Measurements from ENCODE around the gene HNRNPU. TPM values are rescaled to one million over a fixed set of nuclear protein-coding genes. Genes with fewer than 3 reads are reported as not detected.

Gene HNRNPU
- 100 to 1,000 TPM; 305 to 433 (median 344) TPM for total RNA-seq

DNA sequence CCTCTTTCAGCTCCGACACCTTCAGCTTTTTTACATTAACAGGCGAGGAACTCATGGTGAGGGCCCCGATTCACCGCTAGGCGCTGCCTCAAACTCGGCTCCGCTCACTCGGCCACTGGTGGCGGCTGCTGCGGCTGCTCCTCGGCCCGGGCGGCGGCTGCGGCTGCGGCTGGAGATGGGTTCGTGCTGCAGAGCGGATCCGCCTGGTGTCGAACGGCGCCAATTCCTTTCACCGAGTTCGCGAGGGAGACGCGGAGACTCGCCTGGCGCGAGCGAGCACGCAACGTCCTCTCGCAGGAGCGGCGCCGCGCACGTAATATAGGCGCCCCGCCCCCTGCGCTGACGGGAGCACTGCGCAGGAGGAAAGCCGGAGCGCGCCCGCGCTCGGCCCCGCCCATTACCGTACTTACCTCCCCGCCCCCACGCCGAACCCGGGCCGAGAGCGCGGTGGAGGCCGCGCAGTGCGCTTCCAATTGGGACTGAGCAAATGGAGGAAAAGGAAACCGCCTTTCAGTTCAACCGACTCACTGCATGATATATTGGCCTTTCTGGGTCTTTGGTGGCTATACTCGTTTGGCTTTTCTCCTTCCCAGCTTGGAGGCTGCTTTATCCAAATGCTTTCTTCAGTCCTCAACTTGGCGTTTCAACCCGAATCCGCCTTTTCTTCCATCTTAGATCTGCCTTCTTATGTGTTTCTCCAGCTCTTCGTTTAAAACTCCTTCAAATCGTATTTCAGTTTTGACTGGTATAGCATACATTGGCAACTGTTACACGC is at the start of gene HNRNPU:
Gene HNRNPU, minus strand, starts transcription at position 291 of the 775 bp plus-strand sequence. Its CDS starts 236 bp downstream, at position 55.
- no peaks in the 10 kb centered on the region for H3K9me3 ChIP-seq
- intact Hi-C loops (cut with DNase I), result loop anchor here (5.0 kb wide), 2 partner anchors 103 to 178 kb away; a partner anchor contains a TSS
- peak within 1 kb of the TSS; percentile 62 to 99 (median 96) for H3K4me3 ChIP-seq (replicated peaks in 1 of 3)
- peaks cover 22 to 31% of the 10 kb centered on the region in 2 donors for H3K4me1 ChIP-seq
- peak; percentile 86 to 100 for TF ChIP-seq POLR2A (IDR thresholded peaks at IDR 0.05)
- TF ChIP-seq, protein P1, sequence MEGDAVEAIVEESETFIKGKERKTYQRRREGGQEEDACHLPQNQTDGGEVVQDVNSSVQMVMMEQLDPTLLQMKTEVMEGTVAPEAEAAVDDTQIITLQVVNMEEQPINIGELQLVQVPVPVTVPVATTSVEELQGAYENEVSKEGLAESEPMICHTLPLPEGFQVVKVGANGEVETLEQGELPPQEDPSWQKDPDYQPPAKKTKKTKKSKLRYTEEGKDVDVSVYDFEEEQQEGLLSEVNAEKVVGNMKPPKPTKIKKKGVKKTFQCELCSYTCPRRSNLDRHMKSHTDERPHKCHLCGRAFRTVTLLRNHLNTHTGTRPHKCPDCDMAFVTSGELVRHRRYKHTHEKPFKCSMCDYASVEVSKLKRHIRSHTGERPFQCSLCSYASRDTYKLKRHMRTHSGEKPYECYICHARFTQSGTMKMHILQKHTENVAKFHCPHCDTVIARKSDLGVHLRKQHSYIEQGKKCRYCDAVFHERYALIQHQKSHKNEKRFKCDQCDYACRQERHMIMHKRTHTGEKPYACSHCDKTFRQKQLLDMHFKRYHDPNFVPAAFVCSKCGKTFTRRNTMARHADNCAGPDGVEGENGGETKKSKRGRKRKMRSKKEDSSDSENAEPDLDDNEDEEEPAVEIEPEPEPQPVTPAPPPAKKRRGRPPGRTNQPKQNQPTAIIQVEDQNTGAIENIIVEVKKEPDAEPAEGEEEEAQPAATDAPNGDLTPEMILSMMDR (IDR thresholded peaks at IDR 0.05), result peak in 3 of 6 experiments; percentile 25 to 46 (median 30)
- H3K27ac ChIP-seq, result peak within 1 kb of the TSS; percentile 98 to 100 (median 100)
- H3K36me3 ChIP-seq, result peaks cover 7 to 10% of the 10 kb centered on the region in 2 donors
- peak; percentile 97 for DNase-seq
- WGBS, 2 donors, result 0 to 2% methylated on average over 10 to 71 of the region's 71 CpGs
- H3K27me3 ChIP-seq, result no peaks in the 10 kb centered on the region

DNA sequence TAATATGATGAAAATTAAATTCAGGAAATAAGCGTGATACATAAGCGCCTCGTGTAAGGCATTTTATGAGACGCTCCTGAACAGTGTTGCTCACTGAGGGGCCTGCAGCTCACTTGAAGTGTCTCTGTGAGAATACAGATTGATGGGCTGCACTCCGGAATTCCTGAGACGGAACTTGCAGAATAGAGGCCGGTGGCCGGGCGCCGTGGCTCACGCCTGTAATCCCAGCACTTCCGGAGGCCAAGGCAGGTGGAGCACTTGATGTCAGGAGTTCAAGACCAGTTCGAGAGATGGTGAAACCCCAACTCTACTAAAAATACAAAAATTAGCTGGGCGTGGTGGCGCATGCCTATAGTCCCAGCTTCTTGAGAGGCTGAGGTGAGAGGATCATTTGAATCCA is 49.5 kb upstream of the HNRNPU start:
- no peaks in the 10 kb centered on the region for H3K4me1 ChIP-seq

DNA sequence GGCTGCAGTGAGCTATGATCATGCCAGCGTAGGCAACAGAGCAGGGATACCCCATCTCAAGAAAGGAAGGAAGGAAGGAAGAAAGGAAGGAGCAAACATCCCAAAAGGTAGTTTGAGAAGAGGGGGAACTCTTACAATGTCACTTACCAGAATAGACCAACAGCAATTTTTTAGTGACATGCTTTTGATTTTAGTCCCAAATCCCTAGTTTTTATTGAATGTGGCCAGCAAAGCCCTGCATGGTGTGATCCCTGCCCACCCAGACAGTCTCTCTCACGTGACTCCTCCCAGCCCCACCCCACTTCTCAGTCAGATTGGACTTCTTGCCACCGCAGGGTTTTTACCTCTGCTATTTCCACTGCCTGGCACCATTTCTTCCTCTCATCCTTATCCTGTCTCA is 39.8 kb upstream of the HNRNPU start:
- DNase-seq, result no peak
- no peaks in the 10 kb centered on the region for H3K36me3 ChIP-seq
- intact Hi-C loops (cut with DNase I), result no loop called here
- no peak overlapping the region for H3K4me3 ChIP-seq (replicated peaks in 1 of 3)
- 79 to 82% methylated on average over 3 of the region's 3 CpGs for WGBS, 2 donors
- TF ChIP-seq POLR2A (IDR thresholded peaks at IDR 0.05), result no peak
- TF ChIP-seq, protein P1 (IDR thresholded peaks at IDR 0.05), result no peak
- no peak overlapping the region for H3K27ac ChIP-seq
- no peaks in the 10 kb centered on the region for H3K27me3 ChIP-seq
- H3K4me1 ChIP-seq, result no peaks in the 10 kb centered on the region
- no peaks in the 10 kb centered on the region for H3K9me3 ChIP-seq

More for the DNA sequence above, 49.5 kb upstream of the HNRNPU start:
- intact Hi-C loops (cut with DNase I), result no loop called here
- no peak overlapping the region for H3K27ac ChIP-seq
- DNase-seq, result no peak
- H3K27me3 ChIP-seq, result no peaks in the 10 kb centered on the region
- TF ChIP-seq, protein P1 (IDR thresholded peaks at IDR 0.05), result no peak
- TF ChIP-seq POLR2A (IDR thresholded peaks at IDR 0.05), result no peak
- WGBS, 2 donors, result 92 to 94% methylated on average over 15 of the region's 15 CpGs
- no peaks in the 10 kb centered on the region for H3K36me3 ChIP-seq
- H3K9me3 ChIP-seq, result no peaks in the 10 kb centered on the region
- no peak overlapping the region for H3K4me3 ChIP-seq (replicated peaks in 1 of 3)

DNA sequence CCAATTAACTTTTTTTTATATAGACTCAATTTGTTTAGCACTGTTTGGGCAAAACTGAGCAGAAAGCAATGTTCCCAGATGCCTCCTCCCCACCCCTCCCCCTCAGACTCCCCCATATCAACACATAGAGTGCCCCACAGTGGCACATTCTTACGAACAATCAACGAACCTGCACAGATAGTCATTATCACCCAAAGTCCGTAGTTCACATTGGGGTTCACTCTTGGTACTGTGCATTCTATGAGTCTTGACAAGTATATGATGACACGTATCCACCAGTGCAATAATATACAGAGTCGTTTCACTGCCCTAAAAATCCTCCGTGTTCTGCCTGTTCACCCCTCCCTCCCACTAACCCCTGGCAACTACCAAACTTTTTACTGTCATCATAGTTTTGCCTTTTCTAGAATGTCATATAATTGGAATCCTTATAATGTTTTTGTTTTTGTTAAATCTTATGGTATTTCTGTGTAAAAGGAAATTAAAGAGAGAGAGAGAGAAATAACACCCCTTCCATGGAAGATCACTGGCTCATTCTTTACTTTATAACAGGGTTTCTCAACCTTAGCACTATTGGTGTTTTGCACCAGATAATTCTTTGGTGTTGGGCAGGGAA is 37.2 kb upstream of the HNRNPU start:
- TF ChIP-seq, protein P1 (IDR thresholded peaks at IDR 0.05), result no peak
- TF ChIP-seq POLR2A (IDR thresholded peaks at IDR 0.05), result no peak
- H3K27me3 ChIP-seq, result no peaks in the 10 kb centered on the region
- intact Hi-C loops (cut with DNase I), result no loop called here
- no peak for DNase-seq
- H3K36me3 ChIP-seq, result no peaks in the 10 kb centered on the region
- 79 to 86% methylated on average over 6 of the region's 6 CpGs for WGBS, 2 donors
- no peak overlapping the region for H3K4me3 ChIP-seq (replicated peaks in 1 of 3)
- no peak overlapping the region for H3K27ac ChIP-seq
- no peaks in the 10 kb centered on the region for H3K4me1 ChIP-seq
- no peaks in the 10 kb centered on the region for H3K9me3 ChIP-seq
